ENCODE measurements around the gene RNASE12.
"Not testable (repeated sequence)": the region's sequence is repeated elsewhere in the genome, so short reads cannot be mapped to it uniquely, and the experiment has no call there.

RNASE12 gene

GRCh38 chr14:20609215-20610001, 18.2 kb upstream of the RNASE12 start:
- Mint-ChIP-seq H3K27me3 (no peaks in the 10 kb centered on the region), H3K36me3 (ENCODE audit: insufficient read depth) (peaks cover 4% of the 10 kb centered on the region), H3K4me3 (no peak overlapping the region), H3K4me1 (no peaks in the 10 kb centered on the region), H3K27ac (ENCODE audit: low read depth) (no peak overlapping the region), H3K9me3 (no peaks in the 10 kb centered on the region)
- peak; percentile 21 for ATAC-seq (replicated peaks; ENCODE audit: extremely low read depth, poor library complexity, severe bottlenecking)
- peak; percentile 55 to 66 for DNase-seq (ENCODE audit: low spot score in 2 of 2)

- Mint-ChIP-seq H3K36me3 (ENCODE audit: insufficient read depth) (peaks cover 4% of the 10 kb centered on the region), H3K27me3 (no peaks in the 10 kb centered on the region), H3K4me1 (no peaks in the 10 kb centered on the region), H3K4me3 (no peak overlapping the region), H3K9me3 (no peaks in the 10 kb centered on the region), H3K27ac (ENCODE audit: low read depth) (peak overlapping the region; percentile 44)
- ATAC-seq (replicated peaks; ENCODE audit: extremely low read depth, poor library complexity, severe bottlenecking) (no peak), DNase-seq (ENCODE audit: low spot score in 2 of 2) (no peak)
Observed at GRCh38 chr14:20608383-20609110, 17.4 kb upstream of the RNASE12 start.

DNA sequence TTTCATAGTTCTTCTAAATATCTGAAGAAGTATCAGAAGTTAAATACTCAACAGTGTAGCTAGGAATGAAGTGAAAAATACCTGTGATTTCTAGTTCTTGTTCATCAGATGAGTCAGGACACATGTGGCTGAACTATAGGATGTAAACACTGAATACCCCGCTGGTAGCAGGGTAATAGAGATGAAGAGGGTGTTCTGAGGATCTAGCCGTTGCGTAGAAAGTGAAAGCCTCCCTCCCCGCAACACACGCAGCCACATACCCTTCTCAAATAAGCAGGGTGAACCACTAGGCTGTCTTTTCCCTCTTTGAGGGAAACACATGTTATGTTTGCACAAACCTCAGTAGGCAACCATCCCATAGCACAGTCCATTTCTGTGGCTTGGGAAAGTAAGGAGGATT, 16.4 kb upstream of the RNASE12 start:
- ATAC-seq (replicated peaks; ENCODE audit: extremely low read depth, poor library complexity, severe bottlenecking) = no peak
- H3K9me3 Mint-ChIP-seq = no peaks in the 10 kb centered on the region

DNA sequence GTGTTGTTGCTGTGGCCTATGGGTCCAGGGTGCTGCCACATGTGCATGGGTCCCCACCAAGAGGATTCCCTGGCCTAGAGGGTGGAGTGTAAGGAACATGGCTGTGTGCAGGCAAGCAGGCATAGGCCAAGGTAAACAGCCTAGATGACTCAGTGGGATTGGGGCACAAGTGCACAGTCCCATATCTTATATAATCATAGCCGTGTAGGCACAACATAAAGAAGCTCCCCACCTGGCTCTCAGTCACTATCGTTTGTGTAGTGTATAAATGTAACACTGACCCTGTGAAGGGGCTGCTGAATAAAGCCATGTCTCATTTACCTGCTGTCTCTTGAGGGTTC, 15.7 kb upstream of the RNASE12 start:
- Mint-ChIP-seq H3K4me3 (no peak overlapping the region), H3K36me3 (ENCODE audit: insufficient read depth) (peaks cover 4% of the 10 kb centered on the region), H3K27me3 (no peaks in the 10 kb centered on the region), H3K9me3 (no peaks in the 10 kb centered on the region), H3K4me1 (no peaks in the 10 kb centered on the region), H3K27ac (ENCODE audit: low read depth) (no peak overlapping the region)
- no peak for ATAC-seq (replicated peaks; ENCODE audit: extremely low read depth, poor library complexity, severe bottlenecking)
- DNase-seq (ENCODE audit: low spot score in 2 of 2) = no peak

More for the DNA sequence above, 16.4 kb upstream of the RNASE12 start:
- no peaks in the 10 kb centered on the region for H3K4me1 Mint-ChIP-seq
- H3K27ac Mint-ChIP-seq (ENCODE audit: low read depth) = no peak overlapping the region
- peaks cover 4% of the 10 kb centered on the region for H3K36me3 Mint-ChIP-seq (ENCODE audit: insufficient read depth)
- H3K27me3 Mint-ChIP-seq = no peaks in the 10 kb centered on the region
- DNase-seq (ENCODE audit: low spot score in 2 of 2) = no peak
- H3K4me3 Mint-ChIP-seq = no peak overlapping the region

DNA sequence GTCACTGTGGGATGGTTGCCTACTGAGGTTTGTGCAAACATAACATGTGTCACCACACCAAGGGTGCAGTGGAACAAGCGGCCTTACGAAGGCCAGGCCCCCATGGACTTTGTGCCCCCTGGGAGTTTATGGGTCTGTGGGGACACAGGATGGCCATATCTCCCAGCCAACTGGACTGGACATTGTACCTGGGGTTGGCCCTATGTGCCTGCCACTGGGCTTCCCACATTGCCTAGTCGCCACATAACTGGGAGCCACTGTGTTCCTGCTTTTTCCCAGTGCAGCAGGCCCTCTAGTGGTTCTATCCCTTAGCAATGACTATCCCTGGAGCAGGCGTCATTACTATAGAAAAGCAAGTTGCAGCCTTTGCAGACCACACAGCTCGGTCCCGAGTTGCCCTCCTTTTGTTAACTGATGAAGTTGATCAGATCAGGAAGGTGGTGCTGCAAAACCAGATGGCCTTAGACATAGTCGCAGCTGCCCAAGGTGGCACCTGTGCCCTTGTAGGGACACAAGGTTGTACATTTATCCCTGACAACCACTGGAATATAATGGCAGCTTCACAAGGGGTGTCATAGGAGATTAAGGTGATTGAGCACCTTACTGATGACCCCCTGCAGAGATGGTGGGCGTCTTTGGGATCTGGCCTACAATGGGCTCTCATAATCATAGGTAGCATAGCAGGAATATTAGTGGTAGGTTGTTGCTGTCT, 15.2 kb upstream of the RNASE12 start:
- no peak for ATAC-seq (replicated peaks; ENCODE audit: extremely low read depth, poor library complexity, severe bottlenecking)
- no peaks in the 10 kb centered on the region for H3K4me1 Mint-ChIP-seq

GRCh38 chr14:20603813-20604690, 12.9 kb upstream of the RNASE12 start:
- H3K4me1 Mint-ChIP-seq = no peaks in the 10 kb centered on the region
- peaks cover 4% of the 10 kb centered on the region for H3K36me3 Mint-ChIP-seq (ENCODE audit: insufficient read depth)
- DNase-seq (ENCODE audit: low spot score in 2 of 2) = no peak
- H3K4me3 Mint-ChIP-seq = no peak overlapping the region
- no peak for ATAC-seq (replicated peaks; ENCODE audit: extremely low read depth, poor library complexity, severe bottlenecking)
- H3K27me3 Mint-ChIP-seq = no peaks in the 10 kb centered on the region
- H3K27ac Mint-ChIP-seq (ENCODE audit: low read depth) = no peak overlapping the region
- no peaks in the 10 kb centered on the region for H3K9me3 Mint-ChIP-seq

More for the DNA sequence above, 15.2 kb upstream of the RNASE12 start:
- Mint-ChIP-seq H3K4me3 (no peak overlapping the region), H3K27me3 (no peaks in the 10 kb centered on the region), H3K27ac (ENCODE audit: low read depth) (no peak overlapping the region), H3K9me3 (no peaks in the 10 kb centered on the region), H3K36me3 (ENCODE audit: insufficient read depth) (peaks cover 4% of the 10 kb centered on the region)
- no peak for DNase-seq (ENCODE audit: low spot score in 2 of 2)

GRCh38 chr14:20602583-20602982, 11.4 kb upstream of the RNASE12 start:
- no peaks in the 10 kb centered on the region for H3K4me1 Mint-ChIP-seq
- H3K9me3 Mint-ChIP-seq = no peaks in the 10 kb centered on the region
- DNase-seq (ENCODE audit: low spot score in 2 of 2) (no peak), ATAC-seq (replicated peaks; ENCODE audit: extremely low read depth, poor library complexity, severe bottlenecking) (no peak)
- H3K27me3 Mint-ChIP-seq = peaks cover under 1% of the 10 kb centered on the region
- no peaks in the 10 kb centered on the region for H3K36me3 Mint-ChIP-seq (ENCODE audit: insufficient read depth)
- no peak overlapping the region for H3K4me3 Mint-ChIP-seq
- no peak overlapping the region for H3K27ac Mint-ChIP-seq (ENCODE audit: low read depth)

- H3K9me3 Mint-ChIP-seq = no peaks in the 10 kb centered on the region
- ATAC-seq (replicated peaks; ENCODE audit: extremely low read depth, poor library complexity, severe bottlenecking) = no peak
- peaks cover 1% of the 10 kb centered on the region for H3K36me3 Mint-ChIP-seq (ENCODE audit: insufficient read depth)
- no peak overlapping the region for H3K4me3 Mint-ChIP-seq
- H3K27me3 Mint-ChIP-seq = peaks cover 11% of the 10 kb centered on the region
- no peak for DNase-seq (ENCODE audit: low spot score in 2 of 2)
- H3K4me1 Mint-ChIP-seq = no peaks in the 10 kb centered on the region
- H3K27ac Mint-ChIP-seq (ENCODE audit: low read depth) = no peak overlapping the region
Observed at GRCh38 chr14:20601522-20601921, 10.3 kb upstream of the RNASE12 start.

GRCh38 chr14:20597108-20597507, 5.9 kb upstream of the RNASE12 start:
- Mint-ChIP-seq H3K27me3 (peaks cover 23% of the 10 kb centered on the region), H3K4me1 (peaks cover 5% of the 10 kb centered on the region), H3K36me3 (ENCODE audit: insufficient read depth) (peaks cover 1% of the 10 kb centered on the region), H3K9me3 (no peaks in the 10 kb centered on the region), H3K4me3 (no peak overlapping the region), H3K27ac (ENCODE audit: low read depth) (no peak overlapping the region)
- DNase-seq (ENCODE audit: low spot score in 2 of 2) (no peak), ATAC-seq (replicated peaks; ENCODE audit: extremely low read depth, poor library complexity, severe bottlenecking) (no peak)

DNA sequence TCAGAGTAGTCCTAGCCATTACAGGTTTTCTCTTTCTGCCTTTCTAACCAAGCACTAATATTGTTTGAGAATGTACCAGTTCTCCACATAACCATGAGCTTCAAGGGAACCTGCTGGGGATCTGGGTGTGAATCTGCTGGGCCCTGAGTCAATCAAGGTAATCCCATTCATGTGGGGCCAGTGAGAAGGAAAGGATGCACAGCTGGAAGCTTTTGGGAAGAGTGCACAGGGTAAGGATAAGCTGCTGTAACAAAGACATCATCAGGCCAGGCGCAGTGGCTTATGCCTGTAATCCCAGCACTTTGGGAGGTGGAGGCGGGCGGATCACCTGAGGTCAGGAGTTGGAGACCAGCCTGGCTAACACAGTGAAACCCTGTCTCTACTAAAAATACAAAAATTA, 4.5 kb upstream of the RNASE12 start:
- H3K36me3 Mint-ChIP-seq (ENCODE audit: insufficient read depth); ATAC-seq (replicated peaks; ENCODE audit: extremely low read depth, poor library complexity, severe bottlenecking); DNase-seq (ENCODE audit: low spot score in 2 of 2); H3K27ac Mint-ChIP-seq (ENCODE audit: low read depth); H3K9me3 Mint-ChIP-seq; H3K4me3 Mint-ChIP-seq; H3K4me1 Mint-ChIP-seq: not testable (repeated sequence)
- peaks cover 37% of the 10 kb centered on the region for H3K27me3 Mint-ChIP-seq

GRCh38 chr14:20592574-20592973, 1.4 kb upstream of the RNASE12 start:
- H3K27me3 Mint-ChIP-seq = peaks cover 40% of the 10 kb centered on the region
- H3K4me3 Mint-ChIP-seq = no peak overlapping the region
- peaks cover 1% of the 10 kb centered on the region for H3K36me3 Mint-ChIP-seq (ENCODE audit: insufficient read depth)
- peaks cover 5% of the 10 kb centered on the region for H3K4me1 Mint-ChIP-seq
- no peak overlapping the region for H3K27ac Mint-ChIP-seq (ENCODE audit: low read depth)
- no peaks in the 10 kb centered on the region for H3K9me3 Mint-ChIP-seq
- DNase-seq (ENCODE audit: low spot score in 2 of 2) = no peak
- no peak for ATAC-seq (replicated peaks; ENCODE audit: extremely low read depth, poor library complexity, severe bottlenecking)

- DNase-seq (ENCODE audit: low spot score in 2 of 2) (no peak), ATAC-seq (replicated peaks; ENCODE audit: extremely low read depth, poor library complexity, severe bottlenecking) (no peak)
- H3K27me3 Mint-ChIP-seq = peaks cover 36% of the 10 kb centered on the region
- no peaks in the 10 kb centered on the region for H3K9me3 Mint-ChIP-seq
- no peak within 1 kb of the TSS for H3K4me3 Mint-ChIP-seq
- H3K27ac Mint-ChIP-seq (ENCODE audit: low read depth) = no peak within 1 kb of the TSS
- no peaks in the 10 kb centered on the region for H3K36me3 Mint-ChIP-seq (ENCODE audit: insufficient read depth)
- peaks cover 2% of the 10 kb centered on the region for H3K4me1 Mint-ChIP-seq
Observed at GRCh38 chr14:20587489-20588154, 3.6 kb downstream of the RNASE12 start, which contains the start of gene RNASE11. Gene RNASE11, minus strand, starts transcription at chr14:20588001.
